Astrocyte of the cerebellum (primary cell): ENCODE results near the gene CNTFR.

Experiments used
- DNase-seq: peaks from one replicate; pipeline ENCODE4 v3.0.0-alpha.2; 2011; ENCODE audit warnings: low read depth
- H3K4me3 ChIP-seq: 2 replicates; pipeline ENCODE4 v1.5.1; 2011; ENCODE audit warnings: mild to moderate bottlenecking, low read depth, low read length, moderate library complexity
- in situ Hi-C: cut with HindIII; loops from 2 replicates; pipeline ENCODE4 v1.10.0; 2017; ENCODE audit warnings: low sequenced_read_pairs
- TF ChIP-seq, protein P1 (sequence below): IDR thresholded peaks from 2 replicates; pipeline ENCODE4 v1.5.1; 2012; ENCODE audit warnings: low read length, low read depth, moderate library complexity, mild to moderate bottlenecking; ENCODE audit errors: missing control alignments

The CNTFR gene

DNA sequence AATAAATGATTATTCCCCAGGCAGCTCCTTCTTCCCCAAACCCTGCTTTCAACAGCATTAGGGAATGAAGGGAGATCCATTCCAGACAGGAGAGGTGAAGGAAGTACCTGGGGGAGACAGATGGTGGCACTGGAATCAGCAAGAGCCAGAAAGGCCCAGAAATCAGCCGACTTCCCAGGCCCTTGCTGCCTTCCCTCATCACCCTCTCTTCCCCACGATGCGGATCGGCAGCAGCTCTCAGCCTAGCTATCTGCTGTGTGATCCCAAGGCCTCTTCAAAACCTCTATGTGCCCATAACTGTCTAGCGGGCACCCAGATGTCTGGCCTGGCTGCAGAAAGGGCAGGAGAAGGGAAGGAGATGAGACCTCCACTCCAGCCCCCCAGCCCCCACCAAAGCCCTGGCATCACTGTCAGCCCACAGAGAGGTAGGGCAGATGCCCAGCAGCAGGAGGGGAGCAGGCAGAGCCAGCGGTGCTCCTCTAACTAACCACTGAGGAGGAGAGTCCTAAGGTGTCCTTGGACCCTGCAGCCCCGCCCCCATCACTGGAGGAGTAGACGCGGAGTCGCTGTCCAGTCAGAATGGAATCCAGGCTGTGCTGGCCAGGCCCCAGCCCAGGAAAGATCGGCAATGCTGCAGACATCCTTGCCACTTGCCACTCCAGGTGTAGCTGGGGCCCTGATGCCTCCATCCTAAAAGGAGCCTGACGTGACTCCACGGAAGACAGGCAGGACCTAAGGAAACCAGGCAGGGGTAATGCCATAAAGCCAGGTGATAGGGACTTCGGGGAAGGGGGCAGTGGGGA lies 12.7 kb downstream of the CNTFR start:
- in situ Hi-C loops: no loop called here
- no peak for DNase-seq
- TF ChIP-seq, protein P1, sequence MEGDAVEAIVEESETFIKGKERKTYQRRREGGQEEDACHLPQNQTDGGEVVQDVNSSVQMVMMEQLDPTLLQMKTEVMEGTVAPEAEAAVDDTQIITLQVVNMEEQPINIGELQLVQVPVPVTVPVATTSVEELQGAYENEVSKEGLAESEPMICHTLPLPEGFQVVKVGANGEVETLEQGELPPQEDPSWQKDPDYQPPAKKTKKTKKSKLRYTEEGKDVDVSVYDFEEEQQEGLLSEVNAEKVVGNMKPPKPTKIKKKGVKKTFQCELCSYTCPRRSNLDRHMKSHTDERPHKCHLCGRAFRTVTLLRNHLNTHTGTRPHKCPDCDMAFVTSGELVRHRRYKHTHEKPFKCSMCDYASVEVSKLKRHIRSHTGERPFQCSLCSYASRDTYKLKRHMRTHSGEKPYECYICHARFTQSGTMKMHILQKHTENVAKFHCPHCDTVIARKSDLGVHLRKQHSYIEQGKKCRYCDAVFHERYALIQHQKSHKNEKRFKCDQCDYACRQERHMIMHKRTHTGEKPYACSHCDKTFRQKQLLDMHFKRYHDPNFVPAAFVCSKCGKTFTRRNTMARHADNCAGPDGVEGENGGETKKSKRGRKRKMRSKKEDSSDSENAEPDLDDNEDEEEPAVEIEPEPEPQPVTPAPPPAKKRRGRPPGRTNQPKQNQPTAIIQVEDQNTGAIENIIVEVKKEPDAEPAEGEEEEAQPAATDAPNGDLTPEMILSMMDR: no peak
- H3K4me3 ChIP-seq: no peak overlapping the region

- in situ Hi-C loops: no loop called here
- no peak for DNase-seq
- TF ChIP-seq, protein P1: no peak
- H3K4me3 ChIP-seq: no peak overlapping the region
These were observed 13.5 kb downstream of the CNTFR start for GRCh38 chr9:34575862-34576596.

GRCh38 chr9:34575241-34575640 lies 14.3 kb downstream of the CNTFR start:
- no peak overlapping the region for H3K4me3 ChIP-seq
- in situ Hi-C loops: no loop called here
- no peak for DNase-seq
- TF ChIP-seq, protein P1: no peak

DNA sequence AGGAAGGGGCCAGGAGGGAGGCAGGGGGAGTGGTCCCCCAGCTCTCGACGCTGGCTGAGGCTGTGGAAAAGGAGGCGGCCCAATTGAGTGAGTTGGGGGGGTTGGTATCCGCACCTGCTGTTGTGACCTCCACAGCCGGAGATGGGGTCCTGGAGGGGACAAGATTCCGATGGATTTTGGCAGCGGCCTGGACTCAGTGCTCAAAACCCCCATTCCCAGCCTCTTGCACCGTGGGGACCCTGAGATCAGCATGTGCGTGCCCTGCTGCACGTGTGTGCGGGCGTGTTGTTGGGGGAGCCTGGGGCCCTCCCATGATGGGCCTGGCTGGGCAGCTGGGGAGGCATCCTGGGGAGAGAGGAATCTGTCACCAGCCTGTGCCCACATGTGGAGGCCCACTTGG lies 15.0 kb downstream of the CNTFR start:
- DNase-seq: no peak
- in situ Hi-C loops: no loop called here
- TF ChIP-seq, protein P1: no peak
- H3K4me3 ChIP-seq: no peak overlapping the region

DNA sequence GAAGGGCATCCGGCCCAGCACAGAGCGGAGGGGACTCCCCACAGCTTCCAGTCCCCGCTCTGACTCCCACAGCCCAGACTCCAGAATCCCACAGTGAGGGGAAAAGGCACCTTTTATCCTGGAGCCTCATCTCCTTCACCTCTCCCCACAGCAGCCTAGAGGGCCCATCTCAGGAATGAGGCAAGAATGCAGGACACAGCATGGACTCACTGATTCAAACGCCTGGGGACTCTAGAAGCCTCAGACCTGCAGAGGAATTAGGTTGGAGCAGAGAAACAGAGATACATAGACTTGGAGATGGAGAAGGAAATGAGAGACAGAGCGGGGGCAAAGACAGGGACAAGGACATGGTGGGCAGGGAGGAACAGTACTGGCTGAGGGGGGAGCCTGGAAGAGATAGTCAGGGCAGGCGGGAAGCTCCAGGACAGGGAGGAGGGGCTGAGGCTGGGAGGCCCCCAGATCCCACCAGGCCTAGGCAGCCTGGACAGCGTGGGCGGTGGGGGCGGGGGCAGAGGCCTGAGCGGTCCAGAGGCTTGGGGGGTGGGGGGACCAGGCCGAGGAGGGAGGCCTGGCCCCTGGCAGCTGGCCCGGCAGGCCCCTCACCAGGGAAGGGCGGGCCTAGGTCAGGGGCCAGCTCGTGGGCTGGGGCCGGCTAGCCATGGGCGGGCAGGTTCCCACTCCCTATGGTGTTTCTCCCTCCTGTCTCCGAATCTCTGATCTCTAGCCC lies 15.8 kb downstream of the CNTFR start:
- TF ChIP-seq, protein P1: no peak

DNA sequence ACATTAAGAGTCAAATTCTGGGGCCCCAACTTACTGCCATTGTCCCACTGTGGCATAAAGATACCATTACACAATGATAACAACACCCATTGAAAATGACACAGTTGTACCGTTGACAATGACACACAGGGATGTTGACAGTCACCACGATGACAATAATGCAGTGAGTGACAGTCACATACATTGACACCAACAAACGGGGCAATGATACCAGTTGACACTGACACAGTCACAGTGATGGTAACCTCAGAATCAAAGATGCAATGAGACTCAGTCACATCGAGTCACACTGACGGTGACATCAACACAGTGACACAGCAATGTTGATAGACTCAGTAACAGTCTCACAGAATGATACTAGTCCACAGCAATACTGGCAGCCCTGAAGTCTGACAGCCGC lies 16.9 kb downstream of the CNTFR start:
- in situ Hi-C loops: no loop called here
- TF ChIP-seq, protein P1: no peak
- no peak overlapping the region for H3K4me3 ChIP-seq
- DNase-seq: no peak

More for the DNA sequence above, 15.8 kb downstream of the CNTFR start:
- H3K4me3 ChIP-seq: no peak overlapping the region
- DNase-seq: no peak
- in situ Hi-C loops: no loop called here
